ENCODE data around the gene NDP.

DNA sequence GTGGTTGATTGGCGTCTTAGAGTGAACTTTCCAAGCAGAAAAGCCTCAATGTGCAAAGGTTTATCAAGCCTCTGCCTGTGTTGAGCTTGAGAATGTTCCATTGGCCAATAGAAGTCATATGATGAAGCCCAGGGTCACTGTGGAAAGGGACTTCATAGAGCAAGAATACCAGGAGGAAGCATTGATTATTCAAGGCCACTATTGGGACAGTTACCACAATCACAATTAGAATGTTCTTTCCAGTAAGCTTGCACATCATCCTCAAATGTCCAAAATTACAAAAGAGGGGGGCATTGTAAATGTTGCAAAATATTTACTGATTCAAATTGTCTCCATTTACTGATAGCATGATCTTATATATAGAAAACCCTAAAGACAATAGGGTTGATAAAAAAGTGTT, 32.9 kb upstream of the NDP start:
- TF ChIP-seq ZNF274 (IDR thresholded peaks at IDR 0.05; ENCODE audit: low read depth, low read length) (no peak), YY1 (IDR thresholded peaks at IDR 0.05; ENCODE audit: insufficient read depth, insufficient read length) (no peak), SUZ12 (IDR thresholded peaks at IDR 0.05; ENCODE audit: extremely low read depth, insufficient read depth, insufficient read length) (no peak)

Measured in NT2/D1 (cell line).